Muscle of arm (tissue), 12 donors: Measurements from ENCODE around the gene SPATA13. TPM values are rescaled to one million over a fixed set of nuclear protein-coding genes. Genes with fewer than 3 reads are reported as not detected.
"Not testable (repeated sequence)": the region's sequence is repeated elsewhere in the genome, so short reads cannot be mapped to it uniquely, and the experiment has no call there.

Experiments used
- DNase-seq: peaks from one replicate; pipeline ENCODE4 v3.0.0-alpha.2; 2013
- polyA plus RNA-seq, 12 donors: library from polyadenylated mRNA; unstranded; fragments of 120-200 nt; gene quantifications; one replicate each; pipeline ENCODE4 v1.2.1, GENCODE V29; 2013; ENCODE audit not compliant: insufficient read length in 12 of 12

SPATA13 gene
- polyA plus RNA-seq, 12 donors: 3.2 to 33.9 (median 4.5) TPM; not detected in 1

GRCh38 chr13:24279327-24280110, 119.0 kb downstream of the SPATA13 start:
- DNase-seq: no peak

- DNase-seq: no peak
Observed at GRCh38 chr13:24280720-24281119, 120.2 kb downstream of the SPATA13 start.

- no peak for DNase-seq
Observed at GRCh38 chr13:24281188-24282008, 120.9 kb downstream of the SPATA13 start.

- DNase-seq: no peak
Observed at GRCh38 chr13:24282256-24282655, 121.7 kb downstream of the SPATA13 start.

GRCh38 chr13:24284889-24285565, 124.5 kb downstream of the SPATA13 start:
- DNase-seq: no peak

- DNase-seq: no peak
Observed at GRCh38 chr13:24286624-24287023, 126.1 kb downstream of the SPATA13 start.

GRCh38 chr13:24287748-24288287, 127.3 kb downstream of the SPATA13 start:
- DNase-seq: no peak

- DNase-seq: no peak
Observed at GRCh38 chr13:24288870-24289269, 128.3 kb downstream of the SPATA13 start.

- DNase-seq: no peak
Observed at GRCh38 chr13:24290280-24290932, 129.9 kb downstream of the SPATA13 start.

GRCh38 chr13:24292481-24292880, 132.0 kb downstream of the SPATA13 start:
- no peak for DNase-seq

- DNase-seq: no peak
Observed at GRCh38 chr13:24293746-24294145, 133.2 kb downstream of the SPATA13 start.

- no peak for DNase-seq
Observed at GRCh38 chr13:24299488-24300114, 139.1 kb downstream of the SPATA13 start.

GRCh38 chr13:24301434-24301833, 140.9 kb downstream of the SPATA13 start:
- no peak for DNase-seq

- no peak for DNase-seq
Observed at GRCh38 chr13:24301911-24302310, 141.4 kb downstream of the SPATA13 start.

GRCh38 chr13:24304620-24305019, 144.1 kb downstream of the SPATA13 start:
- DNase-seq: no peak

GRCh38 chr13:24306632-24307031, 146.1 kb downstream of the SPATA13 start:
- DNase-seq: no peak

GRCh38 chr13:24307211-24308067, 146.9 kb downstream of the SPATA13 start:
- DNase-seq: no peak

- no peak for DNase-seq
Observed at GRCh38 chr13:24308068-24308445, 147.5 kb downstream of the SPATA13 start.

GRCh38 chr13:24308488-24309020, 148.0 kb downstream of the SPATA13 start:
- DNase-seq: no peak

- not testable (repeated sequence) for DNase-seq
Observed at GRCh38 chr13:24309300-24309699, 148.8 kb downstream of the SPATA13 start, which contains the start of gene C1QTNF9. Gene C1QTNF9, plus strand, starts transcription at chr13:24309580. Its CDS starts 6,424 bp downstream, at chr13:24316004.
